ENCODE data around the gene ZNF576. TPM values are rescaled to one million over a fixed set of nuclear protein-coding genes. Genes with fewer than 3 reads are reported as not detected.

Gene ZNF576
- total RNA-seq, 1 donor from 2014 or later = 16.6 TPM

DNA sequence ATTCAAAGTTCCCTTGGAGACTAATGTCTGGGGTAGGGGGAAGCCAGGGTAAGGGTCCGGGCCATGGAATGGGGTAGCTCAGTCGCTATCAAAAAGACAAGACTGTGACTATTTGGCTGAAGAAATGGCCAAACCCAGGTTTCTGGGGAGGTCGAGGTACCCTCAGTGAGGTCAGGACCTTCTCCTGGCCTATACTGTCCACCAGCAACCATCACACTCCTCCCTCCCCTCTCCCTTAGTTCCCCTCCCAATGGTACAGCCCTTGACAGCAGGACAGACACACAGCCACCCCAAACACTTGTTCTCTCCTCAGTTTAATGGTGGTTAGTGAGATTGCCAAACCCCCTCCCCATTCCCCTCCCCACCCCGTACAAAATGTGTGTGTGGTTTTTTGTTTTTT lies 25.7 kb downstream of the ZNF576 start:
- no peaks in the 10 kb centered on the region for H3K27me3 ChIP-seq
- no peak for DNase-seq
- H3K9me3 ChIP-seq = no peaks in the 10 kb centered on the region
- peaks cover 8% of the 10 kb centered on the region for H3K4me1 ChIP-seq
- intact Hi-C loops (cut with DNase I) = no loop called here
- TF ChIP-seq, protein P1, sequence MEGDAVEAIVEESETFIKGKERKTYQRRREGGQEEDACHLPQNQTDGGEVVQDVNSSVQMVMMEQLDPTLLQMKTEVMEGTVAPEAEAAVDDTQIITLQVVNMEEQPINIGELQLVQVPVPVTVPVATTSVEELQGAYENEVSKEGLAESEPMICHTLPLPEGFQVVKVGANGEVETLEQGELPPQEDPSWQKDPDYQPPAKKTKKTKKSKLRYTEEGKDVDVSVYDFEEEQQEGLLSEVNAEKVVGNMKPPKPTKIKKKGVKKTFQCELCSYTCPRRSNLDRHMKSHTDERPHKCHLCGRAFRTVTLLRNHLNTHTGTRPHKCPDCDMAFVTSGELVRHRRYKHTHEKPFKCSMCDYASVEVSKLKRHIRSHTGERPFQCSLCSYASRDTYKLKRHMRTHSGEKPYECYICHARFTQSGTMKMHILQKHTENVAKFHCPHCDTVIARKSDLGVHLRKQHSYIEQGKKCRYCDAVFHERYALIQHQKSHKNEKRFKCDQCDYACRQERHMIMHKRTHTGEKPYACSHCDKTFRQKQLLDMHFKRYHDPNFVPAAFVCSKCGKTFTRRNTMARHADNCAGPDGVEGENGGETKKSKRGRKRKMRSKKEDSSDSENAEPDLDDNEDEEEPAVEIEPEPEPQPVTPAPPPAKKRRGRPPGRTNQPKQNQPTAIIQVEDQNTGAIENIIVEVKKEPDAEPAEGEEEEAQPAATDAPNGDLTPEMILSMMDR (IDR thresholded peaks at IDR 0.05) = no peak
- no peak overlapping the region for H3K27ac ChIP-seq
- ATAC-seq = no peak
- H3K36me3 ChIP-seq = no peaks in the 10 kb centered on the region
- H3K4me3 ChIP-seq = no peak overlapping the region

DNA sequence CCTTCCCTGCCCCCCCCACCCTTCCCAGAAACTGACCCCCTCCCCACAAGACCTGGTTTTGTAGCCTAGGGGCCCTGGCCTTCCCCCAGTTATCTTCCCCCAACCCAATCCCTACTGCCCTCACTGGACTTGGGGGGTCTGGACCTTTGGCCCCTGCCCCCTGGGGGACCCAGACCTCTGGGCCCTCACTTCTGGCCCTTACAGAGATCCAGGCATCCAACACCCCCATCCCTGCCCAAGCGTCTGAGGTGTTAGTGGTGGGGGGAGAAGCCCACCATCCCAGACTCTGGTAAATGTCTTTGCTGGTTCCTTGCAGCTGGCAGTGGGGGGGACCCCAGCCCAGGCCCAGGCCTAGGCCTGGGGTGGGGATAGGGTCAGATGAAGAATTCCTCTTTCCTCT lies 26.6 kb downstream of the ZNF576 start:
- Histone ChIP-seq H3K27me3 (no peaks in the 10 kb centered on the region), H3K36me3 (no peaks in the 10 kb centered on the region), H3K9me3 (no peaks in the 10 kb centered on the region), H3K27ac (no peak overlapping the region), H3K4me3 (no peak overlapping the region), H3K4me1 (peaks cover 8% of the 10 kb centered on the region)
- DNase-seq (no peak), ATAC-seq (no peak)
- intact Hi-C loops (cut with DNase I) = no loop called here
- TF ChIP-seq, protein P1 (IDR thresholded peaks at IDR 0.05) = no peak

DNA sequence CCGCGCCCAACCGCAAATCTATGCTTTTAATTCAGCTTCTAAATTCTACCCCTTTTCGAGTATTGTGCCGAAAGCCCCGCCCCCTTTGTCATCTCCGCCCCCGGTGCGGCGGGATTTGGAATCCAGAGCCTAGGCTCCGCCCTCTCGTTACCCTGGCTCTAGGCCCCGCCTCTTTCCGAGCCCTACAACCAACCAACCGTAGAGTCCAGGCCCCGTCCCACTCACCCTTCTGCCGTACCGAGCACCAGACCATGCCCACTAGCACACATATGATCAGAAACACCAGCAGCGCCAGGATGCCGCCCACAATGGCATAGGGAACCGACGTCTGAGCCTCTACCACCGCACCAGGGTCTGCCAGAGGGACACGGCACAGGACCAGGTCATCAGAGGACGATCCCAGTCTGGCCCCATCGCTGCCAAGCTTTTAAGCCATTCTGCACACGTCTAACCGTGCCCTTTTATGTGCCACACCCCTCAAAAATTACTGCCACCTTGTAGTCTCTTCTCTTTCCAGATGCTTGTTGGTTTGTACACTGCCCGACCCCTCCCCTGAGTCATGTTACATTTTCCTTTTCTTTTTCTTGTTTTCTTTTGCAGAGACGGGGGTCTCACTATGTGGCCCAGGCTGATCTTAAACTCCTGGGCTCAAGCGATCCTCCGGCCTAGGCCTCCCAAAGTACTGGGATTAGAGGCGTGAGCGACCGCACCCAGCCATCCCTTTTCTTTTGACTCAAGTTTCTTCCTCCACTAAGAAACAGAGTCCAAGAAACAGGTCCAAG lies 27.7 kb downstream of the ZNF576 start:
- ATAC-seq (no peak), DNase-seq (no peak)
- no peaks in the 10 kb centered on the region for H3K36me3 ChIP-seq
- H3K27ac ChIP-seq = no peak overlapping the region
- no peaks in the 10 kb centered on the region for H3K4me1 ChIP-seq
- intact Hi-C loops (cut with DNase I) = no loop called here
- no peaks in the 10 kb centered on the region for H3K27me3 ChIP-seq
- H3K9me3 ChIP-seq = no peaks in the 10 kb centered on the region
- TF ChIP-seq, protein P1 (IDR thresholded peaks at IDR 0.05) = no peak
- no peak overlapping the region for H3K4me3 ChIP-seq

DNA sequence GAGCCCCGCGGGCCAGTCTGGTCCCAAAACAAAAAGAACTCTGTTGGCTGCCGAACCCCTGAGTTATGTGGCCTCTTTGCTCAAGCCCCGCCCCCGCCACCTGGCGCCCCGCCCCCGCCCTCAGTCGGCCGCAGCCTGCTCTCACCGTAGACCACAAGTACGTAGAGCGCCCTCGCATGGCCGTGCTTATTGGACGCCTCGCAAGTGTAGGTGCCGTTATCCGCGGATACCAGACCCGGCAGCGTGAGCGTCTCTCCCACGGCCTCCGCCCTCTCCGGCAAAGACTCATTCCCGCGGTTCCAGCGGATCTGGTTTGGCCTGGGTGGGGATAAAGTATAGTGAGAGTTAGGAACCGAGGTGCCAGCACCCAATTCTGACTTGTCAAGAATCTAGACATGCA lies 28.5 kb downstream of the ZNF576 start:
- no peaks in the 10 kb centered on the region for H3K9me3 ChIP-seq
- H3K36me3 ChIP-seq = no peaks in the 10 kb centered on the region
- no peaks in the 10 kb centered on the region for H3K4me1 ChIP-seq
- no peak overlapping the region for H3K4me3 ChIP-seq
- H3K27ac ChIP-seq = no peak overlapping the region
- H3K27me3 ChIP-seq = no peaks in the 10 kb centered on the region
- intact Hi-C loops (cut with DNase I) = no loop called here
- peak; percentile 65 for ATAC-seq
- DNase-seq = peak; percentile 83
- TF ChIP-seq, protein P1 (IDR thresholded peaks at IDR 0.05) = peak; percentile 15

DNA sequence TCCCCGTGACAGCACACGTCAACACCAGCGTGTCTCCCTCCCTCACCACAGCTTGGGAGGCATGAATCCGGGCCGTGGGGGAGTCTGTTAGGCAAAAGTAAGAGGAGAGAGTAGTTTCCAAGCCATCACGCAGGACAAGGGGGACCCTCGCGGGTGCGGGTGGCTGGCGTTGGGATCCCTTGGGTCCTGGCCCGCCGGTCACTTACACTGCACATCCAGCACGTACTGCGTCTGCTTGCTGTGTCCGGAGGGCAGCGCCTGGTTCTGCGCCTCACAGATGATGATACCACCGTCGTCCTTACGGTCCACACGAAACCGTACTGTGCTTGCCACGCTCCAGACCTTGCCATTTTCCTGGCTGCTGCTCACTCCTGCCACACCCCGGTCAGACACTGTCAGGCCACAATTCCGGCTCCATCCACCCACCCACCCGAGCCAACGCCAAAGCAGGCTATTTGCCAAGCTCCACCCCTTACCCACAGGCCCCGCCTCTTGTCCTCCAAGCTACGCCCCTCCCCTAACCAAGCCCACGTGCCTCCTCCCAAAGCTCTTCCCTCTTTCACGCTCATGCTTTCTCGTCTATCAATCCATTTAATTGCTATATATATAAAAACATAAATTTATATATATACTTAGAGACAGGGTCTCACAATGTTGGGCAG lies 29.7 kb downstream of the ZNF576 start:
- intact Hi-C loops (cut with DNase I) = no loop called here
- no peak overlapping the region for H3K27ac ChIP-seq
- no peaks in the 10 kb centered on the region for H3K4me1 ChIP-seq
- DNase-seq (no peak), ATAC-seq (peak; percentile 50)
- H3K9me3 ChIP-seq = no peaks in the 10 kb centered on the region
- no peaks in the 10 kb centered on the region for H3K27me3 ChIP-seq
- TF ChIP-seq, protein P1 (IDR thresholded peaks at IDR 0.05) = no peak
- H3K4me3 ChIP-seq = no peak overlapping the region
- H3K36me3 ChIP-seq = no peaks in the 10 kb centered on the region

Data from upper lobe of right lung (tissue), 1 donor.